CD1c-positive myeloid dendritic cell (primary cell): ENCODE results near the gene GID4.
A peak's percentile ranks its signal among the peaks of the same experiment; 100 is the strongest.
"Not testable (repeated sequence)": the region's sequence is repeated elsewhere in the genome, so short reads cannot be mapped to it uniquely, and the experiment has no call there.

ENCODE experiments used
- DNase-seq: peaks from one replicate; pipeline ENCODE4 v3.0.0-alpha.2; 2016; ENCODE audit errors: extremely low spot score

The GID4 gene

DNA sequence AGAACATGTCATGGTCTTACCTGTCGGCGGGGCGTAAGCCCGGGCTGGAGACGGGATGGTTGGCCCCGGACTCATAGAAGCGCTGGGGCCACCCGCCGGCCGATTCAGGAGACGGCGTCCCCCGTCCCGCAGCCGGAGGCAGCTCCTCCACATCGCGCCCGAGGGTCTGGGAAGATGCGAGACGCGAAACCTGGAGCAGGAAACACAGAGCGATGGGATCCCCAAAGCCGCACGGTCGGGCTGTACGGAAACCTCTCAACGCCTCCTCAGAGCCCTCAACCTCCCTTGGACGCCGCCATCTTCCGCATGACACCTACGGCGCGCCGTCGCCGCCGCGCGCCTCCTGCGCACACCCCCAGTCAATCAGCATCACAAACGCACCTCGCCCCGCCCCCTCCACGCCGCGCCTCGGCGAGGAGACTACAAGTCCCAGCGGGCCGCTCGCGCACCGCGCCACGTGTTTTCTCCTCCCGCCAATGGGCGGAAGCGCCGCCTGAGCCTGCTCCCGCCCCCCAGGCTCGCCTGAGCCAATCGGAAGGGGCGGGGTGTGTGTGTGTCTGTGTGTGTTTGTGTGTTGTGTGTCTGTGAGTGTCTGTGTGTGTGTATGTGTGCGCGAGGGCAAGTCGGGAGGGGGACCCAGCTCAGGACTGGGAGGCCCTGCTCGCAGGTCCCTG, at the start of gene GID4, which contains the start of gene ATPAF2:
Gene GID4 (plus strand): TSS at position 548 of the 674 bp plus-strand sequence. CDS start 57 bp downstream, at position 605.
Gene ATPAF2 (minus strand): TSS at position 308 of the 674 bp plus-strand sequence. CDS start 155 bp downstream, at position 153.
- peak; percentile 100 for DNase-seq

DNA sequence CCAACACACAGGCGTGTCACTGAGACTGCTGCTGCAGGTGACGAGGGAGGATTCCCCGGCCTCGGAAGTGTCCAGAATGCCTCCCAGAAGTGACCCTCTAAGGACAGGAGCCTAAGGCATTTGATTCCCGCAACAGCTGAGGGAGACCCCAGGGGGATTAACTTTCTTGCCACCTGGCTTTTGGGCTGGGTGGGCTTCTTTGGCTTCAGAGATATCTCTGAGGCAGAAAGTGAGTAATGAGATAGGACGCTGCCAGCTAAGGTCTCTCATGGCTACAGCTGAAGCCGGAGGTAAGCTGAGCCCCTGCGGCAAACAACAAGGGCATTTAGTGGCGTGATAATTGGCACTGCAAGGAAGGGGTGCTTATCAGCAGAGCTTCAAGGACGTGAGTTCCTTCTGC, 49.6 kb upstream of the GID4 start:
- DNase-seq = no peak

DNA sequence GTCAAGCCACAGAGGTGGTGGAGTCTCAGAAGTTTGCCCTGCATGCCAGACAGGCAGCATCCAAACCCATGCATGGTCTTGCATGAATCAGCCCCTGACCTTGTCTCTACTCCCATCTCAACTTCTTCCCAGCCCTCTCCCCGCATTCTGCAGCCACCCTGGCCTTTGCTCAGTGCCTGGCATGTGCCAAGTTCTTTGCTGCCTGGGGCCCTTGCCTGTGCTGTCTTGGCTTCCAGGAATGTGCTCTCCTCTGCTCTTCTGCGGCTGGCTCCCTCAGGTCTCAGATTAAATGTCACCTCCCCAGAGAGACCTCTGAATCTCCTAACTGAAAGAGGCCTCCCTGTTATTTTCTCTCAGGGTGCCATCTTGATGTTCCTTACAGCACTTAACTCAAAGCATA, 48.9 kb upstream of the GID4 start:
- DNase-seq = no peak

DNA sequence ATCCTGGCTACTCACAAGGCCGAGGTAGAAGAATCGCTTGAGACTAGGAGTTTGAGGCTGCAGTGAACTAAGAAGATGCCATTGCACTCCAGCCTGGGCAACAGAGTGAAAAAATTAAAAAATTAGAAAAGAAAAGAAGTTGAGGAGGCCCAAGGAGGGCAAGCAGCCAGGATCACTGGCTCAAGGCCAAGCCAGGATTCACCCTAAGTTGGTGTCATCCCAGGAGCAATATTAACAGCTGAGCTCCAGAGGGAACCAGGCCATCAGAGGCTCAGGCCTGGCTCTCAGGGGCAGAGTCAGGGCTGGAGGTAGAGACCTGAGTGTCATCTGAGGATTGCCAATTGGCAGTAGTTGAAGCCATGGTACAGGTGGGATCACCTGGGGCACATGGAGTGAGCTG, 45.8 kb upstream of the GID4 start:
- no peak for DNase-seq

DNA sequence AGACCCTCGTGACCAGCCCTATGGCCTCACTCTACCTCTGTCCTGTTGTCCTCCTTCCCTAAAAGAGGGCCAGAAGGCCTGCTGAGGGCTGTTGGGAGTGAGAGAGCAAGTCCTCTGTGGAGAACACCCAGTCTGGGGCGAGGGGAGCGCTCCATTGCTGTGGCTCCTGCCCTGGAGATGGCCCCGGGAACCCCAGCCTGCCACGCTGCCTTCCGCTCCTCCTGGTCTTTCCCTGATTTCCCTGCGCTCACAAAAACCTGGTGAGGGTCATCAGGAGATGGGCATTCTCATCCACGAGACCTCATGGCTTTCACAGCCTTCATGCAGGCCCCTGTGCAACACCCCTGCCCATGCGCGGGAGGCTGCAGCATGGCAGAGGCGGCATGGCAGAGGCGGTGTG, 45.4 kb upstream of the GID4 start:
- no peak for DNase-seq

DNA sequence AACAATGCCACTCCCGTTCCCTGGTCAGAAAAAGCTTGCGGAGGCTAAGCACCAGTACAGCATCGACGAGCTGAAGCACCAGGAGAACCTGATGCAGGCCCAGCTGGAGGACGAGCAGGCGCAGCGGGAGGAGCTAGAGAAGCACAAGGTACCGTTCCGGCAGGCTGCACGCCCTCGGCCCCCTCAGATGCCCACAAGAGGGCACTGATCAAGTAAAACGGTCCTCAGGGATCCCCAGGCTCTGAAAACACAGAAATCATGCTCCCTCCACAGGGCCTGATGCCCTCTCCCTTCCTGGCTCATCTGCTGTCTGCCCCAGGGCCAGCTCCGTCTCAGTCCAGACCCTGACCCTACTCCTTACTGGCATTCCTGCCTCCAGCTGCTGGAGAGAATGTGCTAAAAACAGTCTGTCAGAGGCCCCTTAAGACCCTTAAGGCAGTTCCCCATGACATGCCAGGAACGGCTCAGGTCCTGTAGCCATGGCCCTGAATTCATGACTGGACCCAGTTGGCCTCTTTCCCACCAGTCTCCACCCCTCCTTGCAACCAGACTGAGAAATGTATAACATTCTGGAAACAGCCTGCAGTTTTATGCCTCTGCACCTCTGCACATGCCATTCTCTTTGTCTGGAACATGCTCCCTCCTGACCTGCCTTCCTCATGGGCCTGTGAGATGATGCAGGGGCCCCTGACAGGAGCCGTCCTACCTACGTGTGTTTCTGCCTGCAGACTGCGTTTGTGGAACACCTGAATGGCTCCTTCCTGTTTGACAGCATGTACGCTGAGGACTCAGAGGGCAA, 44.7 kb upstream of the GID4 start:
- no peak for DNase-seq

DNA sequence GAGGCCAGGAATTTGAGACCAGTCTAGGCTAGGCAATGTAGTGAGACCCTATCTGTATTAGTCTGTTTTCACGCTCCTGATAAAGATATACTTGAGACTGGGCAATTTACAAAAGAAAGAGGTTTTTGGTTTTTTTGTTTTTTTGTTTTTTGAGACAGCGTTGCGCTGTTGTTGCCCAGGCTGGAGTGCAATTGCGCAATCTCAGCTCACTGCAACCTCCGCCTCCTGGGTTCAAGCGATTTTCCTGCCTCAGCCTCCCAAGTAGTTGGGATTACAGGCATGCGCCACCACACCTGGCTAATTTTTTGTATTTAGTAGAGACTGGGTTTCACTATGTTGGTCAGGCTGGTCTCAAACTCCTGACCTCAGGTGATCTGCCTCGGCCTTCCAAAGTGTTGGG, 43.3 kb upstream of the GID4 start:
- not testable (repeated sequence) for DNase-seq

DNA sequence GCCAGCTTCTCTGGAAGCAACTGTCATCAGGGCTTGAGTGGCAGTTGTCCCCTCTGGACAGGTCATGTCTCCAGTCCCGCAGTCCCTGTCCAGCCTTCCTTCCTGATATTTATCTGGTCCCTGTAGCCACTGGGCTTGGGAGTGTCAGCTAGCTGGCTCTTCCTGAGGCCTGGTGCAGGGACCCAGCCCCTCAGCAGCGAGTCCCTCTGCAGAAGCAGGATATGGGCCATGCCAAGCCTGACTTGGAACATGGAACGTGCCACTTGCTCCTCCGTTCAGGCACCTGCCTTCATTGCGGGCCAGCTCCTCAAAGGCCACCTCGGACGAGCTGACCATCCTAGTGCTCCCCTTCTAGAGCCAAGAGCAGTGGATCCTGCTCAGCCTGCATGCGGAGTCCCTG, 40.3 kb upstream of the GID4 start:
- DNase-seq = no peak

DNA sequence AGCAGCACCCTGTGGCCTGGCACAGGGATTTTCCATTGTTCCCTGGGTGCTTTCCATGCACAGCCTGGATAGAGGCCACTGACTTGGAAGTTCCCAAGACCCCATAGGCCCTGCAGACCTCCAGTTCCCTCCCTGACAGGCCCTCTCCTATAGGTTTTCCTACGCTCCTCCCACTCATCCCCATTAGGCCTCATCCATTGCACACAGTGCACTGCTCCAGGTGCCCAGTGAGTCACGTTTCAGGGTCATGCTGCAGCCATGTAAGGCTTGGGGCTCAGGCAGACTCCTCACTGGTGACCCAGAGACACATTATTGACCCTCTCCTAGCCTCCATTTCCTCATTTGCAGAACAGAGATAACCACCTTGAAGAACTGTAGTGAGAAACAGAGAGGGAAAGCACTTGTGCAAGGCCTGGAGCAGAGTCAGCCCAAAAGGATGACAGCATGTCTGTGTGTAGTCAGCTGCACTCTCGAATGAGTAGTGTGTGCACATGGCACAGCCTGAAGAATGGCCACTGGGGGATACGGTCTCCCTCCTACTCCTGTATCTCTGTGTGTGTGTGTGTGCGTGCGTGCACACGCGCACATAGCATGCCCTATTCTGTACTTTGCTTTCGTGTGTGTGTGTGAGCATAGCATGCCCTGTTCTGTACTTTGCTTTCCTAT, 39.7 kb upstream of the GID4 start:
- DNase-seq = no peak

DNA sequence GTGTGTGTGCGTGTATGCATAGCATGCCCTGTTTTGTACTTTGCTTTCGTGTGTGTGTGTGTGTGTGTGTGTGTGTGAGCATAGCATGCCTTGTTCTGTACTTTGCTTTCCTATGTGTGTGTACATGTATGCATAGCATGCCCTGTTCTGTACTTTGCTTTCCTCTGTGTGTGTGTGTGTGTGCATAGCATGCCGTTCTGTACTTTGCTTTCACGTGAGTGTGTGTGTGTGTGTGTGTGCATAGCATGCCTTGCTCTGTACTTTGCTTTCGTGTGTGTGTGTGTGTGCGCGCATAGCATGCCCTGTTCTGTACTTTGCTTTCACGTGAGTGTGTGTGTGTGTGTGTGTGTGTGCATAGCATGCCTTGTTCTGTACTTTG, 39.2 kb upstream of the GID4 start:
- DNase-seq = no peak

DNA sequence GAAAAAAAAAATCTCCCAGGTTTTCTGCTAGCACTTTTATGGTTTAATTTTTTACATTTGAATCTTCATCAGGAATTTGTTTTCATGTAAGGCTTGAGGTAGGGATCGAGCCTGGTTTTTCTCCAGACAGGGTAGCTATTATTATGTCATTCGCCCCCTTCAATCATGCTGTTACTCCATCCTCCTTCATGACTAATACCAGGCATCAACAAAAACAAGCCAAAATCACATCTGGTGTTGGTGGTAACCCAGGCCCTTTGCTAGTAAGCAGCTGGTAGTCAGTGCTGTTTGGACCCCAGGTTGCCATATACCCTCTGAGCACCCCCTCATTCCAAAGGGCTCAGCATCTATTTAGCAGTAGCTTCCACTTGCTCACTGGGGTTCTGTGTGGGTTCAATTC, 37.0 kb upstream of the GID4 start:
- DNase-seq = no peak

DNA sequence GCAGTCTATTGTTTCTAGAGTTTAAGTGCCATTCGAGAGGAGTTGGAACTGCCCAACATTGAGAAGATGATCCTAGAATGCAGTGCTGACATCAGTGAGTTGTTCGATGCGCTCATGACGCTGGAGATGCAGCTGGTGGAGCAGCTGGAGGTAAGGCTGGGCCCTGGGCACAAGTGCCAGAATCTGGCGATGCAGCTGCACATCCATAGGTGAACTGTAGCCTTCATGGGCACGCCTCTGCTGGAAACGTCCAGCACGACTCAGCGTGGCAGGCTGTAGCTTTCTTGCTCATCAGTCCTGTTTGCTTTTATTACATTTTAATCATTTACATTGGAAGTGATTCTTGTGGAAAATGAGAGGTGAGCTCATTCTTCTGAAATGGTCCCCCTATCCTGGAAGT, 34.9 kb upstream of the GID4 start:
- DNase-seq = no peak

DNA sequence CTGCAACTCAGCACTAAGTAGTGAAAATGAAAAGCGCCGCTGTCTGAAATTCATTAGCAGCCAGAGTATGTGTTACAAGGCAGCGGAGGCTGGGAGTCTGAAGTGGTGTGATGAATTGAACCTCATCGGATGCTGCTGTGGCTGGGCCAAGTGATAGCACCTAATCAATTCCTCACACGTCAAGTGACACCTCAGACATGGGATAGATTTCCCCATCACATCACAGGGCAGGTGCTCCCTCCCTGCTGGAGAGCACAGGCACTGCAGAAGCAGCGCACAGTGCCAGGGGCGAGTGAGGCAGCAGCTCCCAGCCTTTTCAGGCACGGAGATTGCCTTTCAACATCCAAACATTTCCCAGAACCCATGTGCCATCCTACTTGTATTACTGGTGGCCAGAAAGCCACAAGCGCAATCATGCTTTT, 34.3 kb upstream of the GID4 start:
- DNase-seq = no peak

DNA sequence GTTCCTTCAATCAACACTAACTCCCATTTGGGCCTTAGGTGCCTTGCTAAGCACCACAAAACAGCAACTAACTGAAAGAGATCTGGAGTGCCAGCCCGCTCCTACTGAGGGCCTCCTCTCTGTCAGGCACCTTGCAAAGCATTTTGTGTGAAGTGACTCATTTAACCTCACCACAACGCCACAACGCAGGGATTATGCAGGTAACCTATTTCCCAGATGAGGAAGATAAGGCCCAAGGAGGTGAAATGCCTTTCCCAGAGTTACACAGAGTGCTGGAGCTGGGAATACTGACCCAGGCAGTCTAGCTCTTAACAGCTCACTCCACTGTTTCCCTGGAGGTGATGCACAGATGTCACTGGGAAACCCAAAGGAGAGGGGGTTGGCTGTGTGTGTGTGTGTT, 33.7 kb upstream of the GID4 start:
- no peak for DNase-seq

DNA sequence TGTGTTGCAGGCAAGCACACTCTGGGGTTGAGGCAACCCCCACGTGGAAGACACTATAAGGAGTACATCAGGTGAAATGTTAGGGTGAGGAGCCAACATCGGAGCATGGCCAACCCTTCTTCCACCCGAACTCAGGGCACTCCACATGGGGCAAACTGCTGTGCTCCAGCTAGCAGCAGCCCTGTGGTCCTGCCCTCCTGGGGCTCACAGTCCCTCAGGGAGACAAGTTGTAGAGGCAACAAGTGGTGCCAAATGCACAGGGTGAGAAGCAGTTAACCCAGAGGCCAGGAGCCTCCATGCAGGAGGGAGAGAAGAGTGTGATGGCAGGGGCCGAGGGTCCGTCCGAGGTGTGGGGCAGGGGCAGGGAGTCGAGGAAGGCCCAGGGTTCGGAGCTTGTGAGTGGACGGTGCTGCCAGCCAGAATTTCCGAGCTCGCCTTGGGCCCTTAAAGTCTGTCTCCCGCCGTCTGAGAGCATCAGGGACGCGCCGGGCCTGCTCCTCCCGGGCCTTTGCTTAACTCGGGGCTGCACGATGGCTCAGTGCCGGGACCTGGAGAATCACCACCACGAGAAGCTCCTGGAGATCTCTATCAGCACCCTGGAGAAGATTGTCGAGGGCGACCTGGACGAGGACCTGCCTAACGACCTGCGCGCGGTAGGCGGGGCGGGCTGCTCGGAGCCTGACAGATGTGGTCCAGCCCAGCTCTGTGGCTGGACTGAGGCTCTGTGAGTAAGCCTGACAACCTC, 32.5 kb upstream of the GID4 start:
- no peak for DNase-seq

DNA sequence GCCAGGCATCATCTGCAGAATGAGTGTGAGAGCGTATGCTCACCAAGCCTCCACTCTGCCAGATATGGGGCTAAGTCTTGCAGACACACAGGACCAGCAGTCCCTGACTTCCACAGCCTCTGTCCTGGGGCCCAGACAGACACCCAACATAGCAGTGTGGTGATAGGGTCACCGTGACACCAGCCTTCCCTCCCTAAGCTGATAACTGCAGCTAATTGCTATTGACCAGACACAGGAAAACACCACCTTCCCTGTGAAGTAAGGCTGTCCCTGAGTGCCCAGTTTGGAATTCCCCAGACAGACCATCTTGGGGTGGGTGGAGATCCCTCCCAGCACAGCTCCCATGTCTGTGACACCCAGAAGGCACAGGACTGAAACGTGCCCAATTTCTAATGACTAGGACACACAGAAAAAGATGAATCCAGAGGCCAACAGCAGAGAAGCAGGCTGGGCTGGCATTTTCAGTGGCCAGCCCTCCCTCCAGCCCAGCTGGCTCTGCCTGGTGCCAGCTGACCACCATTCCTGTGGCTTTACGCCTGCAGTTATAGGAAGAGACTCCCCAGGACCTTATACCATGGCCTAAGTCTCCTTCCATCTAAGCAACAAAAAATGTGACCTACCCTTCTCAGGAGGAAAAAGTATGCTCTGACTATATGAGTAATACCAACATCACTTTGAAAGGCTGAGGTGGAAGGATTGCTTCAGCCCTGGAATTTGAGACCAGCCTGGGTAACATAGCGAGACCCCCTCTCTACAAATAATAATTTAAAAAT, 30.5 kb upstream of the GID4 start:
- DNase-seq = no peak

DNA sequence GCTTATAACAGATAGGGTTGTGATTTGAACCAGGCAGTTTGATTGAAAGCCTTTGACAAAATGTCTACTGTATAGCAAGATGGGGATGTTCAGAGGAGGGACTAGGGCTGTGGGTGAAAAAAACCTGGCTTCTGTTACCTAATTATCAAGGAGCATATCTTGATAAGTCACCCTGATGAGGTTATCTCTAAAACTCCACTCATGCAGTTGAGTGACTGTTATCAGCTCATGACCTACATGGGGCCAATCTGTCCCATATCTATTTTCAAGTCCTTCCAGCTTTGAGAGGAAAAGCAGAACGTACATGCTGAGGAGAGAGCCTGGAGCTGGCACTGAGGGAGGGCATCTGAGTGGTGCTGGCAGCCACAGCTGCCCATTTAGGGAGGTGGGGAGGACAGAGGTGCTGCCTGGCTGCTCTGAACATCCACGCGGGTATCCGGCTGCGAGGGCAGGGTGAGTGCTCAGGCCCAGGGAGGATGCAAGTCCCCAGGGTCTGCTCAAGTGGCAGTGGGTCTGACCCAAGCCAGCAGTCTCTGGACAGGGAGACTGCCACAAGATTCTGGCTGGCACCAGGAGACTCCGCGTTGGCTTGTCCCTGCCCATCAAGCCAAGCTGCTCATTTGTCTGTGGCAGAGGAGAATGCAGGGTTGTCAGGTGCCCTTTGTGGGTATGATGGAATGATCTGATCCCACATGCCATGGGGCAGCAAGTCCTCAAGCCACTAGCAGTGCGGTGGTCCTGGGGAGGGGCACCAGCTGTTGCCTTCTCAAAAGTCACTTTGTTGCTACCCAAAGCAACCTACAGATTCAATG, 29.4 kb upstream of the GID4 start:
- DNase-seq = no peak

DNA sequence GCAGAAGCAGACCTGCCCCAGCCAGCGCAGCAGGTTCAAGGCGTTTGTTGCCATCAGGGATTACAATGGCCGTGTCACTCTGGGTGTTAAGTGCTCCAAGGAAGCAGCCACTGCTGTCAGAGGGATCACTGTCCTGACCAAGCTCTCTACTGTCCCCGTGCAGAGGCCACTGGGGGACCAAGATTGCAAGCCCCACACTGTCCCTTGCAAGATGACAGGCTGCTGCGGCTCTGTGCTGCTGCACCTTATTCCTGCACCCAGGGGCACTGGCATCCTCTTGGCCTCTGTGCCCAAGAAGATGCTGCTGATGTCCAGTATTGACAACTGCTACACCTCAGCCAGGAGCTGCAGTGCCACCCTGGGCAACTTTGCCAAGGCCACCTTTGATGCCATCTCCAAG, 27.9 kb upstream of the GID4 start:
- DNase-seq = no peak

DNA sequence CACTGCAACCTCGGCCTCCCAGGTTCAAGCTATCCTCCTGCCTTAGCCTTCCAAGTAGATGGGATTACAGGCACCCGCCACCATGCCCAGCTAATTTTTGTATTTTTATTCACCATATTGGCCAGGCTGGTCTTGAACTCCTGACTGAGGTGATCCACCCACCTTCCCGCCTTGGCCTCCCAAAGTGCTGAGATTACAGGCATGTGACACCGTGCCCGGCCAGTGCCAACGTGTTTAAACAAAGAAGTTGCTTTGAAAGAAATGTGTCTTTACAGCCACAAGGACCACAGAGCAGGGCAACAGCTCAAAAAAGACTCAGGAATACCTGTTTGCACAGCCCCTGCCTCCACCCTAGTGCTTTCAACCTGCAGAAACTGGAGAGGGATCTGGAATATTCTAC, 25.2 kb upstream of the GID4 start:
- DNase-seq = no peak

DNA sequence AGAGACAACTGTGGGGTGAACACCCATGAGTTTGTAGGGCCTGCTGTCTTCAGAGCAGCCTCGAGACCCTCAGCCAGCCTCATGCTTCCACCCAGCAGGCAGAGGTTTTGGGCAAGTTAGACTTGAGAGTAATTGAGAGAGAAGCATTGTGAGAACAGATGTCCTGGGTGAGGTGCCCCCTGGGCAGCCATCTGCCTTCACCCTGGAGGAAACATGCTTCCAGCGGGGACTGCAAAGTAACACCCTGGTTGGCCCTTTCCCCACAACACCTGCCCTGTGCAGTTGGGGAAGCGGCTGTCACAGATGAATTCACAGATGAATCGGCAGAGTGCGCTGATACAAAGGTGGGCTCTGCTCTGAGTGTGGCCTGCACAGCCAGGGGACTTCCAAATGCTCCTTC, 23.6 kb upstream of the GID4 start:
- DNase-seq = no peak

DNA sequence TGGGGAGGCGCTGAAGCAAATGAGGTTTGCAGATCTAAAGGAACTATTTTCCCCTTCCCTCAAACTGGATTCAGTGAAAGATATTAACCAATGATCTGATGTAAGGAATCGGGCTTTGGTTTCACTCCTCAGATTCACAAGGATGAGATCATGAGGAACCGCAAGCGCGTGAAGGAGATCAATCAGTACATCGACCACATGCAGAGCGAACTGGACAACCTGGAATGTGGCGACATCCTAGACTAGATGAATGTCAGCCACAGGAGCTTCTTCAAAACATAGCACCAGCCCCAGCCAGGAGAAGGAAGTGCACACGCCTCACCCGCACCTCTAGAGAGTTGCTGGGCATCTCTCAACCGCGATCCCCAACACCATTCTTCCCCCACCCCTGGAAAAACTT, 22.8 kb upstream of the GID4 start:
- no peak for DNase-seq
